Measurements from ENCODE around the gene SST.

DNA sequence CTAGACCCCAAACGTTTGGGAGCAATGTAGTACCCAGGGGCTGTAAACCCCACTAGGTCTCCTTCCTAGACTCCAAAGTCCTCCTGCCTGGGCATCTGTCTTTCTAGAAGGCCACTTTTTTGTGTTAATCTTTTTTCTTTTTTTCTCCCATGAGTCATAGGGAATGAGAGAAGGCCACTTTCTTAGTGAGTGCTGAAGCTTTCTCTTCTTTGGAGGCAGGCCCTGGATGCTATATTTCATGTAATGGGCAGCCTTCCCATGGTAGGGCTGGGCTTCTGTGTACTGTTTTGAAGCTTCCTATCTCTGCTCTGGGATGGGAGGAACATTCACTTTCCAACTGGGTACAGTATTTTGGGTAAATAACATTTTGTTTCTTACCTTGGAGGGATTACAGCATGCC is 47.4 kb upstream of the SST start:
- no peak for TF ChIP-seq NCOA2 (CRISPR knock-in tag; IDR thresholded peaks at IDR 0.05)
- TF ChIP-seq FOSL1 (CRISPR knock-in tag; IDR thresholded peaks at IDR 0.05; ENCODE audit: borderline replicate concordance), result no peak
- TF ChIP-seq EP300 (IDR thresholded peaks at IDR 0.05; ENCODE audit: low read depth in 2 of 2, low read length in 2 of 2), result no peak
- TF ChIP-seq EP300 (CRISPR knock-in tag; IDR thresholded peaks at IDR 0.05; ENCODE audit: borderline replicate concordance), result no peak
- no peak for TF ChIP-seq ZNF891 (CRISPR knock-in tag; IDR thresholded peaks at IDR 0.05)
- TF ChIP-seq KDM5B (CRISPR knock-in tag; IDR thresholded peaks at IDR 0.05; ENCODE audit: borderline replicate concordance), result no peak
- TF ChIP-seq, protein P1, sequence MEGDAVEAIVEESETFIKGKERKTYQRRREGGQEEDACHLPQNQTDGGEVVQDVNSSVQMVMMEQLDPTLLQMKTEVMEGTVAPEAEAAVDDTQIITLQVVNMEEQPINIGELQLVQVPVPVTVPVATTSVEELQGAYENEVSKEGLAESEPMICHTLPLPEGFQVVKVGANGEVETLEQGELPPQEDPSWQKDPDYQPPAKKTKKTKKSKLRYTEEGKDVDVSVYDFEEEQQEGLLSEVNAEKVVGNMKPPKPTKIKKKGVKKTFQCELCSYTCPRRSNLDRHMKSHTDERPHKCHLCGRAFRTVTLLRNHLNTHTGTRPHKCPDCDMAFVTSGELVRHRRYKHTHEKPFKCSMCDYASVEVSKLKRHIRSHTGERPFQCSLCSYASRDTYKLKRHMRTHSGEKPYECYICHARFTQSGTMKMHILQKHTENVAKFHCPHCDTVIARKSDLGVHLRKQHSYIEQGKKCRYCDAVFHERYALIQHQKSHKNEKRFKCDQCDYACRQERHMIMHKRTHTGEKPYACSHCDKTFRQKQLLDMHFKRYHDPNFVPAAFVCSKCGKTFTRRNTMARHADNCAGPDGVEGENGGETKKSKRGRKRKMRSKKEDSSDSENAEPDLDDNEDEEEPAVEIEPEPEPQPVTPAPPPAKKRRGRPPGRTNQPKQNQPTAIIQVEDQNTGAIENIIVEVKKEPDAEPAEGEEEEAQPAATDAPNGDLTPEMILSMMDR (CRISPR knock-in tag; IDR thresholded peaks at IDR 0.05), result no peak
- no peak for TF ChIP-seq ZNF501 (CRISPR knock-in tag; IDR thresholded peaks at IDR 0.05)
- TF ChIP-seq KLF12 (CRISPR knock-in tag; IDR thresholded peaks at IDR 0.05; ENCODE audit: borderline replicate concordance), result no peak
- no peak for TF ChIP-seq ZNF274 (CRISPR knock-in tag; IDR thresholded peaks at IDR 0.05)
- TF ChIP-seq FOXP1 (IDR thresholded peaks at IDR 0.05), result no peak
- no peak for TF ChIP-seq FOXP1 (CRISPR knock-in tag; IDR thresholded peaks at IDR 0.05)
- no peak for TF ChIP-seq HNF4A (CRISPR knock-in tag; IDR thresholded peaks at IDR 0.05)

All from HepG2 (cell line).